HepG2 (cell line): ENCODE data around the gene CNTN5. TPM values are rescaled to one million over a fixed set of nuclear protein-coding genes. Genes with fewer than 3 reads are reported as not detected.

Experiments used
- ATAC-seq: fragments of 200-7000 bp; cut with Tn5 transposase; 3 replicates; pipeline ENCODE4 v1.9.1; 2020; ENCODE audit warnings: mild to moderate bottlenecking, moderate library complexity
- BruUV-seq: library from RNA; stranded (reverse); fragments of 400-500 nt; replicated peaks from 2 replicates; lab custom pipeline; 2021; lab: Mats Ljungman, UMichigan
- CTCF ChIA-PET: fragments of 300-600 bp; formaldehyde crosslinking; extraction: SDS; loops from one replicate; lab custom pipeline; 2021; ENCODE audit warnings: low total read pairs, inconsistent platforms, low intra/inter-chr PET ratio; lab: Yijun Ruan, JAX
- POLR2A ChIA-PET: fragments of 350-600 bp; sonication (Branson Sonifier 250); formaldehyde crosslinking; loops from one replicate; lab custom pipeline; 2020; ENCODE audit warnings: antibody characterized with exemption, inconsistent platforms; lab: Yijun Ruan, JAX
- DNase-seq: peaks from one replicate; pipeline ENCODE4 v3.0.0-alpha.2; 2015; ENCODE audit warnings: low spot score
- FAIRE-seq: peaks from 3 replicates; lab custom pipeline; 2011; peaks lifted over from hg19 to GRCh38; lab: Jason Lieb, UNC
- H2AFZ ChIP-seq: one replicate; pipeline ENCODE4 v1.6.1; 2011; ENCODE audit warnings: low read length, inconsistent platforms
- H3K27ac ChIP-seq: fragments of 300-600 bp; 3 replicates; pipeline ENCODE4 v1.8.0; 2011; ENCODE audit warnings: mixed run types, mild to moderate bottlenecking, mixed read lengths, low read length, inconsistent platforms; ENCODE audit not compliant: insufficient read depth; ENCODE audit errors: extremely low read length
- H3K27me3 ChIP-seq, 2 experiments: fragments of 200-600 bp in 1 of 2; 2 replicates in 1 of 2; 3 replicates in 1 of 2; pipeline versions ENCODE4 v1.6.0 to v1.8.0; 2011; ENCODE audit warnings: low read length in 2 of 2, mild to moderate bottlenecking in 2 of 2, moderate library complexity in 2 of 2, inconsistent platforms in 1 of 2; ENCODE audit not compliant: insufficient read depth in 2 of 2, control insufficient read depth in 1 of 2
- H3K36me3 ChIP-seq, 2 experiments: fragments of 200-600 bp in 1 of 2; replicated peaks in 1 of 2; 2 replicates in 1 of 2; 3 replicates in 1 of 2; pipeline versions ENCODE4 v1.5.1 to v1.8.0; 2011; ENCODE audit warnings: low read length in 2 of 2, inconsistent platforms in 1 of 2; ENCODE audit not compliant: insufficient read depth in 2 of 2, control insufficient read depth in 1 of 2
- H3K4me1 ChIP-seq: 2 replicates; pipeline ENCODE4 v1.5.1; 2012; ENCODE audit warnings: low read length, inconsistent platforms; ENCODE audit not compliant: insufficient read depth
- H3K4me2 ChIP-seq: 2 replicates; pipeline ENCODE4 v1.6.0; 2011; ENCODE audit warnings: low read depth, low read length, inconsistent platforms
- H3K4me3 ChIP-seq, 3 experiments: fragments of 200-600 bp in 1 of 3; sonication (generic), shearing (Covaris generic) in 1 of 3; replicated peaks in 1 of 3; 2 replicates each; pipeline ENCODE4 v1.5.1; 2011 to 2016; ENCODE audit warnings: low read length in 3 of 3, inconsistent platforms in 2 of 3, low read depth in 2 of 3, mild to moderate bottlenecking in 2 of 3, control low read depth in 1 of 3, mixed read lengths in 1 of 3; ENCODE audit not compliant: insufficient read depth in 1 of 3
- H3K79me2 ChIP-seq: one replicate; pipeline ENCODE4 v1.6.1; 2011; ENCODE audit warnings: low read length, inconsistent platforms; ENCODE audit not compliant: insufficient read depth
- H3K9ac ChIP-seq: 2 replicates; pipeline ENCODE4 v1.6.0; 2011; ENCODE audit warnings: mild to moderate bottlenecking, low read depth, low read length, inconsistent platforms; ENCODE audit not compliant: insufficient read depth
- H3K9me3 ChIP-seq: 2 replicates; pipeline ENCODE4 v1.5.1; 2012; ENCODE audit warnings: mild to moderate bottlenecking, low read length
- H4K20me1 ChIP-seq: 2 replicates; pipeline ENCODE4 v1.6.0; 2011; ENCODE audit warnings: inconsistent platforms, mild to moderate bottlenecking, low read length, moderate library complexity; ENCODE audit not compliant: insufficient read depth
- ARNT ChIP-seq: fragments of 450-650 bp; IDR thresholded peaks from 2 replicates; pipeline ENCODE4 v1.6.1; 2017
- DR1 ChIP-seq: sonication (generic); formaldehyde crosslinking; IDR thresholded peaks from 2 replicates; pipeline ENCODE4 v1.8.0; 2021; ENCODE audit warnings: mild to moderate bottlenecking, missing genetic modification reagents, inconsistent platforms
- HNRNPLL ChIP-seq: fragments of 200-400 bp; formaldehyde crosslinking; IDR thresholded peaks from 2 replicates; pipeline ENCODE4 v1.6.1; 2017; ENCODE audit warnings: mild to moderate bottlenecking, low read depth, low read length; ENCODE audit not compliant: poor library complexity, severe bottlenecking
- IKZF1 ChIP-seq: fragments of 450-650 bp; IDR thresholded peaks from 2 replicates; pipeline ENCODE4 v1.7.1; 2016
- PCBP1 ChIP-seq: fragments of 200-400 bp; formaldehyde crosslinking; IDR thresholded peaks from 2 replicates; pipeline ENCODE4 v1.6.1; 2017; ENCODE audit warnings: mild to moderate bottlenecking, low read depth, low read length, borderline replicate concordance
- TARDBP ChIP-seq: sonication (generic); formaldehyde crosslinking; IDR thresholded peaks from 2 replicates; pipeline ENCODE4 v1.8.0; 2022; ENCODE audit warnings: mild to moderate bottlenecking, missing genetic modification reagents
- U2AF1 ChIP-seq: fragments of 200-400 bp; formaldehyde crosslinking; optimal IDR thresholded peaks from 2 replicates; pipeline ENCODE3; 2017; ENCODE audit warnings: mild to moderate bottlenecking, low read depth, low read length
- ZBTB7A ChIP-seq: sonication (generic); formaldehyde crosslinking; IDR thresholded peaks from 2 replicates; pipeline ENCODE4 v1.8.0; 2022; ENCODE audit warnings: mild to moderate bottlenecking, missing genetic modification reagents
- ZFX ChIP-seq: sonication (generic); formaldehyde crosslinking; IDR thresholded peaks from 2 replicates; pipeline ENCODE4 v1.4.0; 2020; ENCODE audit warnings: mild to moderate bottlenecking, low read depth, missing genetic modification reagents, moderate library complexity
- ZNF12 ChIP-seq: sonication (generic); formaldehyde crosslinking; IDR thresholded peaks from 2 replicates; pipeline ENCODE4 v1.5.0; 2020; ENCODE audit warnings: missing genetic modification reagents
- ZNF660 ChIP-seq: sonication (generic); formaldehyde crosslinking; IDR thresholded peaks from 2 replicates; pipeline ENCODE4 v1.5.1; 2020; ENCODE audit warnings: mild to moderate bottlenecking, low read depth, missing genetic modification reagents, borderline replicate concordance
- ZNF724P ChIP-seq: sonication (generic); formaldehyde crosslinking; IDR thresholded peaks from 2 replicates; pipeline ENCODE4 v1.8.0; 2022; ENCODE audit warnings: missing genetic modification reagents, borderline replicate concordance
- ZSCAN30 ChIP-seq: sonication (generic); formaldehyde crosslinking; IDR thresholded peaks from 2 replicates; pipeline ENCODE4 v1.5.0; 2020; ENCODE audit warnings: mild to moderate bottlenecking, missing genetic modification reagents
- WGBS: methylation state at CpG from one replicate; pipeline ENCODE4 v1.1.6; 2017; ENCODE audit warnings: low lambda C conversion rate; 5-methylcytosine and 5-hydroxymethylcytosine counted together
- in situ Hi-C: cut with HindIII; loops from 2 replicates; pipeline ENCODE4 v1.10.0; 2017; ENCODE audit warnings: low pct_unique_long_range_greater_than_20kb; ENCODE audit not compliant: extremely low pct_ligation_motif_present
- intact Hi-C: fragments of 100-400 bp; cut with micrococcal nuclease; formaldehyde crosslinking; loops from one replicate; pipeline ENCODE4 v1.10.0; 2022; ENCODE audit not compliant: unreplicated experiment
- polyA plus RNA-seq, 8 experiments: library from polyadenylated mRNA; depleted of rRNA in 3 of 8; stranded (reverse) in 7 of 8; unstranded in 1 of 8; fragments of >200 nt; fragmentation: Illumina TruSeq in 4 of 8; extraction: Trizol in 4 of 8; gene quantifications; 2 replicates each; pipeline versions ENCODE4 v1.2.1 to v1.2.3, GENCODE V29; 2011 to 2016; ENCODE audit warnings: low read depth in 4 of 8, missing spikeins in 1 of 8, mixed read lengths in 1 of 8; ENCODE audit not compliant: insufficient read depth in 1 of 8
- total RNA-seq, 5 experiments: library from RNA; depleted of rRNA; stranded (reverse); fragments of >200 nt; fragmentation: Illumina TruSeq; extraction: Trizol; gene quantifications; 2 replicates each; pipeline ENCODE4 v1.2.3, GENCODE V29; 2016; ENCODE audit warnings: low read depth in 1 of 5
- TF ChIP-seq, protein P1 (sequence below): sonication (generic); formaldehyde crosslinking; IDR thresholded peaks from 2 replicates; pipeline ENCODE4 v1.5.1; 2020; ENCODE audit warnings: mild to moderate bottlenecking, missing genetic modification reagents
- TF ChIP-seq, protein P2 (sequence below): conservative IDR thresholded peaks from 2 replicates; pipeline ENCODE4 v1.6.1; 2018; ENCODE audit warnings: missing genetic modification reagents

The CNTN5 gene
- total and polyA plus RNA-seq, 2 of the 13 experiments (the other 11 are each of a cell fraction or from before 2014, with no cell fraction given), result not detected

DNA sequence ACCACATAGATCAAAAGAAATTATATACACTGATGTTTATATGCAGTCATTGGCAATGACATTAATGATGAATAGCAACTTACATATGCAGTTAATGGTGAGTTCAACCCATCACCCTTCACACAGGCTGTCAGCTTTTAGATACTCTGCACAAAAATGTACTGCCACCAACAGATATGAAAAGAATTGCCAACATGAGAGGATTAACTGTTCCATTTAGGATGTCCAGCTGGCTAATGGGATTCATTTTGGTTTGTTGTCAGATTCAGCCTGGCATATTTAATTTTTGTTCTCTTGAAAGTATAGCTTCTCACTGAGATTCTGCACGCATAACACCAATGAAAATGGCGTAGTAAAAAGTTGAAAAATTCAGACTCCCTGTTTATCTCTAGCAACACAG lies 1112.4 kb downstream of the CNTN5 start:
- no peaks in the 10 kb centered on the region for H3K27me3 ChIP-seq
- H3K9ac ChIP-seq, result no peak overlapping the region
- no peaks in the 10 kb centered on the region for H4K20me1 ChIP-seq
- BruUV-seq, result no TSS peak
- ATAC-seq, result no peak
- POLR2A ChIA-PET, result no interaction called here
- no peak for DNase-seq
- no peak for FAIRE-seq
- TF ChIP-seq ZFX (CRISPR knock-in tag) (no peak), ZNF724P (CRISPR knock-in tag) (no peak), PCBP1 (no peak), ARNT (no peak), ZBTB7A (CRISPR knock-in tag) (no peak), ZSCAN30 (CRISPR knock-in tag) (no peak), ZNF660 (no peak), HNRNPLL (no peak), ZNF12 (CRISPR knock-in tag) (no peak), IKZF1 (no peak), DR1 (CRISPR knock-in tag) (no peak), U2AF1 (no peak), TARDBP (CRISPR knock-in tag) (no peak)
- TF ChIP-seq, protein P1, sequence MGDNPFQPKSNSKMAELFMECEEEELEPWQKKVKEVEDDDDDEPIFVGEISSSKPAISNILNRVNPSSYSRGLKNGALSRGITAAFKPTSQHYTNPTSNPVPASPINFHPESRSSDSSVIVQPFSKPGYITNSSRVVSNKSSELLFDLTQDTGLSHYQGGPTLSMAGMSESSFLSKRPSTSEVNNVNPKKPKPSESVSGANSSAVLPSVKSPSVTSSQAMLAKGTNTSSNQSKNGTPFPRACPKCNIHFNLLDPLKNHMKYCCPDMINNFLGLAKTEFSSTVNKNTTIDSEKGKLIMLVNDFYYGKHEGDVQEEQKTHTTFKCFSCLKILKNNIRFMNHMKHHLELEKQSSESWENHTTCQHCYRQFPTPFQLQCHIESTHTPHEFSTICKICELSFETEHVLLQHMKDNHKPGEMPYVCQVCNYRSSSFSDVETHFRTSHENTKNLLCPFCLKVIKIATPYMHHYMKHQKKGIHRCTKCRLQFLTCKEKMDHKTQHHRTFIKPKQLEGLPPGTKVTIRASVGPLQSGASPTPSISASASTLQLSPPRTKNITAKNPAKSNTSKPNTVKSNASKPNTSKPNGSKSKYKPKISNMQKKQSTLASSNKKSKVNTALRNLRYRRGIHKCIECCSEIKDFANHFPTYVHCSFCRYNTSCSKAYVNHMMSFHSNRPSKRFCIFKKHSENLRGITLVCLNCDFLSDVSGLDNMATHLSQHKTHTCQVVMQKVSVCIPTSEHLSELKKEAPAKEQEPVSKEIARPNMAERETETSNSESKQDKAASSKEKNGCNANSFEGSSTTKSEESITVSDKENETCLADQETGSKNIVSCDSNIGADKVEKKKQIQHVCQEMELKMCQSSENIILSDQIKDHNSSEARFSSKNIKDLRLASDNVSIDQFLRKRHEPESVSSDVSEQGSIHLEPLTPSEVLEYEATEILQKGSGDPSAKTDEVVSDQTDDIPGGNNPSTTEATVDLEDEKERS (CRISPR knock-in tag), result no peak
- TF ChIP-seq, protein P2, sequence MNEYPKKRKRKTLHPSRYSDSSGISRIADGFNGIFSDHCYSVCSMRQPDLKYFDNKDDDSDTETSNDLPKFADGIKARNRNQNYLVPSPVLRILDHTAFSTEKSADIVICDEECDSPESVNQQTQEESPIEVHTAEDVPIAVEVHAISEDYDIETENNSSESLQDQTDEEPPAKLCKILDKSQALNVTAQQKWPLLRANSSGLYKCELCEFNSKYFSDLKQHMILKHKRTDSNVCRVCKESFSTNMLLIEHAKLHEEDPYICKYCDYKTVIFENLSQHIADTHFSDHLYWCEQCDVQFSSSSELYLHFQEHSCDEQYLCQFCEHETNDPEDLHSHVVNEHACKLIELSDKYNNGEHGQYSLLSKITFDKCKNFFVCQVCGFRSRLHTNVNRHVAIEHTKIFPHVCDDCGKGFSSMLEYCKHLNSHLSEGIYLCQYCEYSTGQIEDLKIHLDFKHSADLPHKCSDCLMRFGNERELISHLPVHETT (CRISPR knock-in tag), result no peak
- in situ Hi-C loops, result no loop called here
- intact Hi-C loops, result no loop called here
- CTCF ChIA-PET, result no interaction called here
- H3K9me3 ChIP-seq, result no peaks in the 10 kb centered on the region
- no peaks in the 10 kb centered on the region for H3K4me1 ChIP-seq
- no peak overlapping the region for H2AFZ ChIP-seq
- H3K79me2 ChIP-seq, result no peaks in the 10 kb centered on the region
- 2% methylated on average over 2 of the region's 2 CpGs for WGBS
- H3K4me2 ChIP-seq, result no peak overlapping the region
- H3K36me3 ChIP-seq, result no peaks in the 10 kb centered on the region
- H3K4me3 ChIP-seq, result no peak overlapping the region
- no peak overlapping the region for H3K27ac ChIP-seq
